GM23338 (cell line): ENCODE results near the gene SOWAHA. TPM values are rescaled to one million over a fixed set of nuclear protein-coding genes. Genes with fewer than 3 reads are reported as not detected.

ENCODE experiments used
- ATAC-seq: fragments of 200-7000 bp; cut with Tn5 transposase; 3 replicates; pipeline ENCODE4 v1.9.1; 2020
- DNase-seq: peaks from one replicate; pipeline ENCODE4 v3.0.0-alpha.2; 2015; ENCODE audit warnings: low spot score
- H2AFZ ChIP-seq: fragments of 200-600 bp; sonication (generic); 2 replicates; pipeline ENCODE4 v1.8.0; 2016; ENCODE audit warnings: antibody characterized with exemption, mild to moderate bottlenecking, moderate library complexity
- H3F3A ChIP-seq: fragments of 200-600 bp; sonication (generic); replicated peaks from 2 replicates; pipeline ENCODE4 v1.8.0; 2017; ENCODE audit warnings: antibody characterized with exemption, mixed run types, low read depth
- H3K27ac ChIP-seq: fragments of 200-600 bp; sonication (generic); 2 replicates; pipeline ENCODE4 v1.6.1; 2016; ENCODE audit warnings: low read depth
- H3K27me3 ChIP-seq: fragments of 200-600 bp; sonication (generic); 2 replicates; pipeline ENCODE4 v1.8.0; 2016; ENCODE audit warnings: mild to moderate bottlenecking, mixed run types, moderate library complexity; ENCODE audit not compliant: insufficient read depth
- H3K36me3 ChIP-seq: fragments of 200-600 bp; sonication (generic); 2 replicates; pipeline ENCODE4 v1.8.0; 2016; ENCODE audit warnings: mild to moderate bottlenecking; ENCODE audit not compliant: insufficient read depth
- H3K4me1 ChIP-seq: fragments of 200-600 bp; sonication (generic); 2 replicates; pipeline ENCODE4 v1.8.0; 2016; ENCODE audit warnings: mild to moderate bottlenecking, moderate library complexity; ENCODE audit not compliant: insufficient read depth
- H3K4me2 ChIP-seq: fragments of 200-600 bp; sonication (generic); 2 replicates; pipeline ENCODE4 v1.7.1; 2017; ENCODE audit warnings: mixed run types
- H3K4me3 ChIP-seq: fragments of 200-600 bp; sonication (generic); 2 replicates; pipeline ENCODE4 v1.6.1; 2016; ENCODE audit warnings: mixed run types
- H3K79me2 ChIP-seq: fragments of 200-600 bp; sonication (generic); replicated peaks from 2 replicates; pipeline ENCODE4 v1.8.0; 2017; ENCODE audit warnings: mild to moderate bottlenecking; ENCODE audit not compliant: insufficient read depth
- H3K9me2 ChIP-seq: fragments of 200-600 bp; sonication (generic); 2 replicates; pipeline ENCODE4 v1.8.0; 2017; ENCODE audit not compliant: insufficient read depth
- H4K20me1 ChIP-seq: fragments of 200-600 bp; sonication (generic); replicated peaks from 2 replicates; pipeline ENCODE4 v1.8.0; 2017; ENCODE audit warnings: mild to moderate bottlenecking; ENCODE audit not compliant: insufficient read depth
- H3K27ac Mint-ChIP-seq: 2 replicates; pipeline ENCODE4 v1.8.0; 2020; ENCODE audit warnings: inconsistent platforms, mild to moderate bottlenecking, moderate library complexity, mixed read lengths
- H3K27me3 Mint-ChIP-seq: 3 replicates; pipeline ENCODE4 v1.8.0; 2022; ENCODE audit warnings: low read depth, mild to moderate bottlenecking, moderate library complexity, mixed read lengths, inconsistent platforms; ENCODE audit not compliant: insufficient read depth, poor library complexity
- H3K36me3 Mint-ChIP-seq: 3 replicates; pipeline ENCODE4 v1.8.0; 2021; ENCODE audit warnings: low read depth, mild to moderate bottlenecking, inconsistent platforms, moderate library complexity, mixed read lengths
- H3K4me1 Mint-ChIP-seq: 3 replicates; pipeline ENCODE4 v1.8.0; 2020; ENCODE audit warnings: mild to moderate bottlenecking, inconsistent platforms, mixed read lengths
- H3K4me3 Mint-ChIP-seq: 3 replicates; pipeline ENCODE4 v1.8.0; 2021; ENCODE audit warnings: moderate library complexity, mild to moderate bottlenecking, inconsistent platforms, mixed read lengths
- H3K9me3 Mint-ChIP-seq: 3 replicates; pipeline ENCODE4 v1.8.0; 2020; ENCODE audit warnings: moderate library complexity, mild to moderate bottlenecking, inconsistent platforms, mixed read lengths
- CREB1 ChIP-seq: fragments of 250-450 bp; sonication (Bioruptor Pico); IDR thresholded peaks from 2 replicates; pipeline ENCODE4 v1.5.0; 2020; ENCODE audit warnings: low read depth, mild to moderate bottlenecking, moderate library complexity
- CTCF ChIP-seq, 2 experiments: fragments of 200-600 bp in 1 of 2; sonication (generic) in 1 of 2; conservative IDR thresholded peaks; 2 replicates each; pipeline versions ENCODE4 v1.5.1 to v1.6.1; 2016 to 2017; ENCODE audit warnings: antibody characterized with exemption in 2 of 2, low read depth in 2 of 2, mild to moderate bottlenecking in 2 of 2, moderate library complexity in 1 of 2
- ETS1 ChIP-seq: IDR thresholded peaks from 2 replicates; pipeline ENCODE4 v1.6.1; 2016; ENCODE audit warnings: antibody characterized with exemption
- EZH2 ChIP-seq: fragments of 200-600 bp; sonication (generic); IDR thresholded peaks from one replicate; pipeline ENCODE4 v1.8.0; 2017; ENCODE audit warnings: antibody characterized with exemption, mild to moderate bottlenecking, low read depth; ENCODE audit not compliant: unreplicated experiment
- EZH2phosphoT487 ChIP-seq: fragments of 200-600 bp; sonication (generic); IDR thresholded peaks from one replicate; pipeline ENCODE4 v1.8.1; 2018; ENCODE audit warnings: antibody characterized with exemption; ENCODE audit not compliant: unreplicated experiment
- JUNB ChIP-seq: IDR thresholded peaks from one replicate; pipeline ENCODE4 v1.6.1; 2016; ENCODE audit warnings: antibody characterized with exemption; ENCODE audit not compliant: unreplicated experiment
- NANOG ChIP-seq: IDR thresholded peaks from 2 replicates; pipeline ENCODE4 v1.6.1; 2016; ENCODE audit warnings: antibody characterized with exemption, borderline replicate concordance
- POLR2AphosphoS5 ChIP-seq: IDR thresholded peaks from 2 replicates; pipeline ENCODE4 v1.6.1; 2016; ENCODE audit warnings: antibody characterized with exemption, low read depth
- STAT1 ChIP-seq: IDR thresholded peaks from one replicate; pipeline ENCODE4 v1.6.1; 2016; ENCODE audit warnings: antibody characterized with exemption; ENCODE audit not compliant: unreplicated experiment
- ZNF114 ChIP-seq: fragments of 250-450 bp; sonication (Bioruptor Pico); IDR thresholded peaks from 2 replicates; pipeline ENCODE4 v1.5.0; 2020; ENCODE audit warnings: mild to moderate bottlenecking, moderate library complexity
- ZNF331 ChIP-seq: fragments of 250-450 bp; sonication (Bioruptor Pico); IDR thresholded peaks from 2 replicates; pipeline ENCODE4 v1.5.0; 2020; ENCODE audit warnings: low read depth, mild to moderate bottlenecking, moderate library complexity
- polyA plus RNA-seq: library from polyadenylated mRNA; unstranded; fragments of >200 nt; fragmentation: Nextera tagmentation; extraction: Ambion mirVana; gene quantifications from 2 replicates; pipeline ENCODE4 v1.2.1, GENCODE V29; 2016
- total RNA-seq: library from RNA; depleted of rRNA; stranded (reverse); fragments of >200 nt; shearing (Covaris generic); gene quantifications from 2 replicates; pipeline ENCODE4 v1.2.3, GENCODE V29; 2014
- TF ChIP-seq, protein P1 (sequence below): IDR thresholded peaks from one replicate; pipeline ENCODE4 v1.6.1; 2018; ENCODE audit warnings: antibody characterized with exemption; ENCODE audit not compliant: unreplicated experiment
- TF ChIP-seq, protein P2 (sequence below): fragments of 250-450 bp; sonication (Bioruptor Pico); IDR thresholded peaks from 2 replicates; pipeline ENCODE4 v1.5.0; 2020; ENCODE audit warnings: mild to moderate bottlenecking, moderate library complexity

The SOWAHA gene
- total and polyA plus RNA-seq, 2 experiments from 2014 or later, result 0.18 to 0.52 TPM

DNA sequence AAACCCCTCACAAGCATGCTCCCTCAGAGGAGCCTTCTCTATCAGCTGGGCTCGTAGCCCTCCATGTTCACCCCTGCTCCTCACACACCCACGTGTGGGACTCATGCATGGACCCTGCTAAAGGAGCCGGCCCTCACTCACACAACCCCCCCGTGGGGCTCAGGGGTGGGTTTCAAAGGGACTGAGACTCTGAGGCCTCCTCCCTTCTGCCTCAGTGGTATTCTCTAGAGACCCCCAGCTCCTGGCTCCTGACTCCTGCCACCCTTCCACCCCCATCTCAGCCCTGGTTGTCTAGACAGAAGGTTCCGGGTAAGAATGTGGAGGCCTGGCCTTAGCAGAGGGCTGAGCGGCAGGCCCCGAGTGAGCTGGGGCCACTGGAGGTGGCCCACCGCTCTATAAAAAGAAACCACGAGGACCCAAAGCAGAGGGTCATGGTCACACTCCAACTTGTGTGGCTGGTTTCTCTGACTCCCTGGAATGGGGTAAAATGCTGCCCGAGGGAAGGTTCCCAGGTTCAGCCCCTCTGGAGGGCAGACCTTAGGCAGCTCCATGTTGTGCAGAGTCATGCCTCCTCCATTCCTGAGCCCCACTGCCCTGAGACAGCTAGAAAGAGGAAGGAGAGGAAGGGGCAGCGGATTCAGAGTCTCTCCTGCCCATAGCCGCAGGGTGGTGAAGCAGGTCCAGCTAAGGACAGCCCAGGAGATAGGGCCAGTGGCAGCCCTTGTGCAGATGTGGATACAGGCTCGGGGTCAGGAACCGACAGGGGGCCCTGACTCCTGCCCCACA lies 46.9 kb upstream of the SOWAHA start:
- Mint-ChIP-seq H3K4me3 (no peak overlapping the region), H3K27ac (peak overlapping the region; percentile 67; the same call in 1 of the 2 replicates), H3K27me3 (peaks cover 10% of the 10 kb centered on the region), H3K4me1 (peaks cover 5% of the 10 kb centered on the region; the same call in 2 of the 3 replicates), H3K36me3 (peaks cover 15% of the 10 kb centered on the region; the same call in 1 of the 3 replicates), H3K9me3 (no peaks in the 10 kb centered on the region)
- no peaks in the 10 kb centered on the region for H3K36me3 ChIP-seq
- no peak overlapping the region for H3K27ac ChIP-seq
- ATAC-seq (no peak), DNase-seq (no peak)
- H4K20me1 ChIP-seq, result no peaks in the 10 kb centered on the region
- H3K27me3 ChIP-seq, result no peaks in the 10 kb centered on the region
- TF ChIP-seq CREB1 (CRISPR knock-in tag) (no peak), EZH2 (no peak), JUNB (no peak), STAT1 (no peak), NANOG (no peak), ETS1 (no peak), EZH2phosphoT487 (no peak), CTCF (conservative IDR thresholded peaks at IDR 0.05; ENCODE audit: low read depth in 2 of 2) (no peak), ZNF114 (CRISPR knock-in tag) (no peak), POLR2AphosphoS5 (no peak), ZNF331 (CRISPR knock-in tag) (no peak)
- TF ChIP-seq, protein P1, sequence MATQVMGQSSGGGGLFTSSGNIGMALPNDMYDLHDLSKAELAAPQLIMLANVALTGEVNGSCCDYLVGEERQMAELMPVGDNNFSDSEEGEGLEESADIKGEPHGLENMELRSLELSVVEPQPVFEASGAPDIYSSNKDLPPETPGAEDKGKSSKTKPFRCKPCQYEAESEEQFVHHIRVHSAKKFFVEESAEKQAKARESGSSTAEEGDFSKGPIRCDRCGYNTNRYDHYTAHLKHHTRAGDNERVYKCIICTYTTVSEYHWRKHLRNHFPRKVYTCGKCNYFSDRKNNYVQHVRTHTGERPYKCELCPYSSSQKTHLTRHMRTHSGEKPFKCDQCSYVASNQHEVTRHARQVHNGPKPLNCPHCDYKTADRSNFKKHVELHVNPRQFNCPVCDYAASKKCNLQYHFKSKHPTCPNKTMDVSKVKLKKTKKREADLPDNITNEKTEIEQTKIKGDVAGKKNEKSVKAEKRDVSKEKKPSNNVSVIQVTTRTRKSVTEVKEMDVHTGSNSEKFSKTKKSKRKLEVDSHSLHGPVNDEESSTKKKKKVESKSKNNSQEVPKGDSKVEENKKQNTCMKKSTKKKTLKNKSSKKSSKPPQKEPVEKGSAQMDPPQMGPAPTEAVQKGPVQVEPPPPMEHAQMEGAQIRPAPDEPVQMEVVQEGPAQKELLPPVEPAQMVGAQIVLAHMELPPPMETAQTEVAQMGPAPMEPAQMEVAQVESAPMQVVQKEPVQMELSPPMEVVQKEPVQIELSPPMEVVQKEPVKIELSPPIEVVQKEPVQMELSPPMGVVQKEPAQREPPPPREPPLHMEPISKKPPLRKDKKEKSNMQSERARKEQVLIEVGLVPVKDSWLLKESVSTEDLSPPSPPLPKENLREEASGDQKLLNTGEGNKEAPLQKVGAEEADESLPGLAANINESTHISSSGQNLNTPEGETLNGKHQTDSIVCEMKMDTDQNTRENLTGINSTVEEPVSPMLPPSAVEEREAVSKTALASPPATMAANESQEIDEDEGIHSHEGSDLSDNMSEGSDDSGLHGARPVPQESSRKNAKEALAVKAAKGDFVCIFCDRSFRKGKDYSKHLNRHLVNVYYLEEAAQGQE, result no peak
- TF ChIP-seq, protein P2, sequence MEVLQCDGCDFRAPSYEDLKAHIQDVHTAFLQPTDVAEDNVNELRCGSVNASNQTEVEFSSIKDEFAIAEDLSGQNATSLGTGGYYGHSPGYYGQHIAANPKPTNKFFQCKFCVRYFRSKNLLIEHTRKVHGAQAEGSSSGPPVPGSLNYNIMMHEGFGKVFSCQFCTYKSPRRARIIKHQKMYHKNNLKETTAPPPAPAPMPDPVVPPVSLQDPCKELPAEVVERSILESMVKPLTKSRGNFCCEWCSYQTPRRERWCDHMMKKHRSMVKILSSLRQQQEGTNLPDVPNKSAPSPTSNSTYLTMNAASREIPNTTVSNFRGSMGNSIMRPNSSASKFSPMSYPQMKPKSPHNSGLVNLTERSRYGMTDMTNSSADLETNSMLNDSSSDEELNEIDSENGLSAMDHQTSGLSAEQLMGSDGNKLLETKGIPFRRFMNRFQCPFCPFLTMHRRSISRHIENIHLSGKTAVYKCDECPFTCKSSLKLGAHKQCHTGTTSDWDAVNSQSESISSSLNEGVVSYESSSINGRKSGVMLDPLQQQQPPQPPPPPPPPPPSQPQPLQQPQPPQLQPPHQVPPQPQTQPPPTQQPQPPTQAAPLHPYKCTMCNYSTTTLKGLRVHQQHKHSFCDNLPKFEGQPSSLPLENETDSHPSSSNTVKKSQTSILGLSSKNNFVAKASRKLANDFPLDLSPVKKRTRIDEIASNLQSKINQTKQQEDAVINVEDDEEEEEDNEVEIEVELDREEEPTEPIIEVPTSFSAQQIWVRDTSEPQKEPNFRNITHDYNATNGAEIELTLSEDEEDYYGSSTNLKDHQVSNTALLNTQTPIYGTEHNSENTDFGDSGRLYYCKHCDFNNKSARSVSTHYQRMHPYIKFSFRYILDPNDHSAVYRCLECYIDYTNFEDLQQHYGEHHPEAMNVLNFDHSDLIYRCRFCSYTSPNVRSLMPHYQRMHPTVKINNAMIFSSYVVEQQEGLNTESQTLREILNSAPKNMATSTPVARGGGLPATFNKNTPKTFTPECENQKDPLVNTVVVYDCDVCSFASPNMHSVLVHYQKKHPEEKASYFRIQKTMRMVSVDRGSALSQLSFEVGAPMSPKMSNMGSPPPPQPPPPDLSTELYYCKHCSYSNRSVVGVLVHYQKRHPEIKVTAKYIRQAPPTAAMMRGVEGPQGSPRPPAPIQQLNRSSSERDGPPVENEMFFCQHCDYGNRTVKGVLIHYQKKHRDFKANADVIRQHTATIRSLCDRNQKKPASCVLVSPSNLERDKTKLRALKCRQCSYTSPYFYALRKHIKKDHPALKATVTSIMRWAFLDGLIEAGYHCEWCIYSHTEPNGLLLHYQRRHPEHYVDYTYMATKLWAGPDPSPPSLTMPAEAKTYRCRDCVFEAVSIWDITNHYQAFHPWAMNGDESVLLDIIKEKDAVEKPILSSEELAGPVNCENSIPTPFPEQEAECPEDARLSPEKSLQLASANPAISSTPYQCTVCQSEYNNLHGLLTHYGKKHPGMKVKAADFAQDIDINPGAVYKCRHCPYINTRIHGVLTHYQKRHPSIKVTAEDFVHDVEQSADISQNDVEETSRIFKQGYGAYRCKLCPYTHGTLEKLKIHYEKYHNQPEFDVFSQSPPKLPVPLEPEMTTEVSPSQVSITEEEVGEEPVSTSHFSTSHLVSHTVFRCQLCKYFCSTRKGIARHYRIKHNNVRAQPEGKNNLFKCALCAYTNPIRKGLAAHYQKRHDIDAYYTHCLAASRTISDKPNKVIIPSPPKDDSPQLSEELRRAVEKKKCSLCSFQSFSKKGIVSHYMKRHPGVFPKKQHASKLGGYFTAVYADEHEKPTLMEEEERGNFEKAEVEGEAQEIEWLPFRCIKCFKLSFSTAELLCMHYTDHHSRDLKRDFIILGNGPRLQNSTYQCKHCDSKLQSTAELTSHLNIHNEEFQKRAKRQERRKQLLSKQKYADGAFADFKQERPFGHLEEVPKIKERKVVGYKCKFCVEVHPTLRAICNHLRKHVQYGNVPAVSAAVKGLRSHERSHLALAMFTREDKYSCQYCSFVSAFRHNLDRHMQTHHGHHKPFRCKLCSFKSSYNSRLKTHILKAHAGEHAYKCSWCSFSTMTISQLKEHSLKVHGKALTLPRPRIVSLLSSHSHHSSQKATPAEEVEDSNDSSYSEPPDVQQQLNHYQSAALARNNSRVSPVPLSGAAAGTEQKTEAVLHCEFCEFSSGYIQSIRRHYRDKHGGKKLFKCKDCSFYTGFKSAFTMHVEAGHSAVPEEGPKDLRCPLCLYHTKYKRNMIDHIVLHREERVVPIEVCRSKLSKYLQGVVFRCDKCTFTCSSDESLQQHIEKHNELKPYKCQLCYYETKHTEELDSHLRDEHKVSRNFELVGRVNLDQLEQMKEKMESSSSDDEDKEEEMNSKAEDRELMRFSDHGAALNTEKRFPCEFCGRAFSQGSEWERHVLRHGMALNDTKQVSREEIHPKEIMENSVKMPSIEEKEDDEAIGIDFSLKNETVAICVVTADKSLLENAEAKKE (CRISPR knock-in tag), result no peak
- H3K4me3 ChIP-seq, result no peak overlapping the region
- peaks cover 3% of the 10 kb centered on the region; the same call in 1 of the 2 replicates for H3K4me1 ChIP-seq
- no peaks in the 10 kb centered on the region for H3F3A ChIP-seq
- H3K4me2 ChIP-seq, result no peak overlapping the region
- no peaks in the 10 kb centered on the region; the same call in 1 of the 2 replicates for H3K9me2 ChIP-seq
- no peak overlapping the region for H2AFZ ChIP-seq
- 0 out of 2 replicates have a peak, but pooled peaks cover 4% of the 10 kb centered on the region for H3K79me2 ChIP-seq
